ENCODE data around the gene MTM1. TPM values are rescaled to one million over a fixed set of nuclear protein-coding genes. Genes with fewer than 3 reads are reported as not detected.
A peak's percentile ranks its signal among the peaks of the same experiment; 100 is the strongest.

The MTM1 gene
- total and polyA plus RNA-seq, 5 experiments from 2014 or later = 12.7 to 31.7 (median 13.4) TPM

DNA sequence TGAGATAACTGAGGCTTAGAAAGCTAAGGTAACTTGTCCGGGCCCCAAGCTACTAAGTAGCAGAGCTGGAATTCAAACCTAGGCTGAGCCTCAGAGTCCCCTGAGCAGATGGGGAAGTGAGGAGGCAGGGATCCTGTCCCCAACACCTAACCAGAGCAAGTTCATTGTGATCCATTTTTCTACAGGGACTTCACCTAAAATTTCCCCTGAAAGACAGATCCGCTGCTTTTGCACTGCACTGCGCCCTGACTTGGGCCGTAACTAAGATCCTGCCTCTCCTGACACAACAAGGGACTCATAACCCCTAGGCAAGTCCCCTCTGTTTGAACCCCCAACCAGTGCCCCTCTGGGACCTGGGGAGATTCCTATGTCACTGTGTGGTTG lies 25.6 kb upstream of the MTM1 start:
- Mint-ChIP-seq H3K36me3 (no peaks in the 10 kb centered on the region), H3K4me1 (peaks cover 5 to 19% (median 15%) of the 10 kb centered on the region in 4 donors), H3K27me3 (no peaks in the 10 kb centered on the region), H3K9me3 (peaks cover 0 to 8% (median 0%) of the 10 kb centered on the region in 9 donors), H3K27ac (peak overlapping the region in 1 of 10 donors; percentile 19), H3K4me3 (no peak overlapping the region)
- POLR2A ChIA-PET = no interaction called here
- no peak for DNase-seq
- no peak for ATAC-seq

DNA sequence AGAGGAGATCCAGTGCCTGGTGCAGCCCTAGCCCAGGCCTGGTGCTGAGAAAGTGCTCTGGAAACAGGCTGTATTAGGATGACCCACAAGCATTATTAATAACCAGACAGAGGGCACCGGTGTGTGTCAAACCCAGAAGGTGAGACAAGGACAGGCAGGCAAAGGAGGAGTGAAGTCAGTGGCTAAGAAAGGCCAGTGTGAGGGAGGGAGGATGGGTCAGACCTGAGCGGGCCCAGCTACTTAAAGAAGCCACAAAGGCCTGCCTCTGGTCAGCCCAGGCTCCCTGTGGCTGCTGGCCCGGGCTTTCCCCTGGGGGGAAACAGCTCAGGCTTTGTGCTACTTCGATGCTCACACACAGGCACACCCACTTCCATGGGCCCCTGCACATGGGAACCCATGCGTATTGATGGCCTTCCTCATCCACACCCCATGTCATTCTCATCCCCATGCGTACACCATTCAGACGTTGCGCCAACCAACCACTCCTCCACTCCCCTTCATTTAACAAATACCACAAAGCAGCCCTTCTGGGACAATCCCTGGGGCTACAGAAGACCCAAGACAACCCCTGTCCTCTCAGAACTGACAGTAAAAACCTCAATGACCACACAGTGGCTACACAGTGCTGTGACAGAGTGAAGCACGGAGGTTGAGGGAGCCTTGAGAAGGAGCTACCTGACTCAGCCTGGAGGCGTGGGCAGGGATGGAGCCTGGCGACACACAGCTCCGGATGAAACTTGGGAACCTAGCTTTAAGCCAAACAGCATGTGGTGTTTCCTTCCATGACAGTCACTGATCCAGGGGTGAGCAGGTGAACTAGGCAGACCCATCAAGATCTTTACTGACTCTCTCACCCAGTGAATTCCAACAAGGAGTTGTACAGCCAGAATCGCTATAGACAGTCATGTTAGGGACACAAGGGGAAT lies 24.9 kb upstream of the MTM1 start:
- no peak for DNase-seq
- POLR2A ChIA-PET = interaction anchor here (6.3 kb wide), 1 partner anchor 26 kb away, joined by 37 read pairs; the partner anchor contains the start of gene MTM1
- H3K27ac Mint-ChIP-seq = peak overlapping the region in 3 of 10 donors; percentile 18 to 63 (median 43)
- H3K36me3 Mint-ChIP-seq = no peaks in the 10 kb centered on the region
- H3K4me3 Mint-ChIP-seq = no peak overlapping the region
- peaks cover 0 to 1% (median 0%) of the 10 kb centered on the region in 9 donors for H3K9me3 Mint-ChIP-seq
- H3K4me1 Mint-ChIP-seq = peaks cover 7 to 25% (median 21%) of the 10 kb centered on the region in 4 donors
- ATAC-seq = no peak
- H3K27me3 Mint-ChIP-seq = no peaks in the 10 kb centered on the region

DNA sequence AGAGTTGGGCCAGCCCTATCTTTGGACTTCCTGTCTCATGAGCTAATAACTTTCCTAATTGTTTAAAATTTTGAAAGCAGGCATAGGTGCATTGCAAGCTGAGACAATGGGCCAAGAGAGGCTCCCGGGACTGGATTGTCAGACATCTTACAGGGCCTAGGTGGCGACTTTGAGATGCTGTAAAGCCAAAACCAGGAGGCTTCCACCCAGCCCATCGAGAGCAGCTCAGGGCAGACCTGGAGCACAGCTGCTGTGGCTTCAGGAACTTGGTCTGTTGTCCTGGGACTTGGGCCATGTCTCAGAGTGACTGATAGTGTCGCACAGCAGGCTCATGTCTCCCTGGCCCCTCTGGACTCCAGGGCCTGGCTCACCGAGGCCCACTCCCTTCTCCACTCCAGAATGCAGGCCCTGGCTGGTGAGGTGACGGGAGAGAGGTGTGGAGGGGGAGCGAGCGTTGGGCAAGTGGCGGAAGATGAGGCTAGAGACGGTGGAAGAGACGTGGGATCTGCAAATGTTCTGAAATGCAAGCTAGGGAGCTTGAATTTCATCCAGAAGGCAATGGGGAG lies 24.1 kb upstream of the MTM1 start:
- Mint-ChIP-seq H3K27ac (peak overlapping the region in 4 of 10 donors; percentile 16 to 71 (median 47)), H3K4me3 (no peak overlapping the region), H3K36me3 (no peaks in the 10 kb centered on the region), H3K4me1 (peaks cover 10 to 29% (median 24%) of the 10 kb centered on the region in 4 donors), H3K27me3 (no peaks in the 10 kb centered on the region), H3K9me3 (no peaks in the 10 kb centered on the region)
- POLR2A ChIA-PET = interaction anchor here (6.3 kb wide), 1 partner anchor 25 kb away, joined by 37 read pairs; the partner anchor contains the start of gene MTM1
- ATAC-seq (no peak), DNase-seq (peak in 1 of 10 donors; percentile 7)

DNA sequence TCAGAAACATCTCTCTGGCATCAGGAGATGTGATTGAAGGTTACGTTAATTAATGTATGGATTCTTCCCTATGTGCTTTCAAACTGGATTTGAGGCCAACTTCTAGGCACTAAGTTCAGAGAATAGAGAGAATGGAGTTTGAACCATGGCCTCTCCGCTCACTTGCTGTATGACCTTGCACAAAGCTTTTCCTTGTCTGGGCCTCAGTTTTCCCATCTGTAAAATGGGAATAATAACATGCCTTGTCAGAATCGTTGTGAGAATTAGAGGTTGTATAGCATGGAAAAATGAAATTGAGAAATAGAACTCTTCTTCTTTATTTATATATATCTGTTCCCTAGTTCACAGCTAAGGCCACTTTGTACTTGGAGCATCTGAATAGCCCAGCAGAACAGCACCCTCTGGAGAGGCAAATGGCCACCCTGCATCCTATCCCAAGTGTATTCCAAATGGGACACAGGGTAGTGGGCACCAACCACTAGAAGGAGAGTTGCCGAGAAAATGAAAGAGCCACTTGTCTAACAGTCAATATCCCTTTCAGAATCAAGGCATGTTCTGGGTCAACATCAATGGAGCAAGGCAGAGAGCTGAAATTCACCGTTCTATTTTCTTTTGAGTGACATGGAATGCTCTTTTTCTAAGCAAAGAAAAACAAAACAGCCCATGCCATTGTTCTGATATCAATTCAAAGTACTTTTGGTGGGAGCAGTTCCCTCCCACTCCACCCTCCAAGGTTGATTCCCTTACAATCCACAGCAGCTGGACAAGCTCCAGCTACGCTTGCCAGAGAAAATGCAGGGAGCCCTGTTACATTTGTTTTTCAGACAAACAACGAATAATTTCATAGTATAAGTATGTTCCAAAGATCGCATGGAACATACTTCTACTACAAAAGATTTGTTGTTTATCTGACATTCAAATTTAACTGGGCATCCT lies 23.3 kb upstream of the MTM1 start:
- H3K27ac Mint-ChIP-seq = peak overlapping the region in 3 of 10 donors; percentile 17 to 71 (median 20)
- H3K36me3 Mint-ChIP-seq = no peaks in the 10 kb centered on the region
- H3K4me3 Mint-ChIP-seq = no peak overlapping the region
- no peaks in the 10 kb centered on the region for H3K27me3 Mint-ChIP-seq
- peaks cover 10 to 29% (median 26%) of the 10 kb centered on the region in 4 donors for H3K4me1 Mint-ChIP-seq
- POLR2A ChIA-PET = interaction anchor here (6.3 kb wide), 1 partner anchor 24 kb away, joined by 37 read pairs; the partner anchor contains the start of gene MTM1
- no peaks in the 10 kb centered on the region for H3K9me3 Mint-ChIP-seq
- no peak for DNase-seq
- no peak for ATAC-seq

DNA sequence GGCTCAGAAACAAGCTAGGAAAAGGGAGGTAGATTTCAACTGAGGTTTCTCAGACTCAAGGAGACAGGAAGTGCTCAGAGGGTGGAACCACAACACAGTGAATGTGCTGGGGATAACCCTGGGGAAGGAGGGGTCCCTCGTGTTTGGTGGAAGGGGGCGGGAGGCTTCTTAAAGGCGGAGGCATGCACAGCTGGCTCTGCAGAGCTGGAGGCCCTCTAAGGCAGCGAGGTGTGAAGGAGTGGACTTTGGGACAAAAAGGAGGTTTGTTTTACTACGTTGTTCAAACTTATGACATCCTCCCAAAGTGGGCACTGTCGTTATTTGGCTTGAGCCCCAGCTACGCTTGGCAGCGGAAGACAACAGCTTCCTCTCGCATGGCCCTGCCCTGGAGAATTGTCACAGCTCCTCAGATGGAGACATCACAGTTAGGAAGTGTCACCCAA lies 21.7 kb upstream of the MTM1 start:
- peak overlapping the region; percentile 73 to 88 (median 82) for H3K4me3 Mint-ChIP-seq
- peaks cover 10 to 29% (median 26%) of the 10 kb centered on the region in 4 donors for H3K4me1 Mint-ChIP-seq
- ATAC-seq = peak; percentile 90 to 94
- POLR2A ChIA-PET = interaction anchor here (0.6 to 6.3 kb wide), 8 partner anchors 12 to 922 kb away, joined by 3 to 37 read pairs (median 4); partner anchors contain the start of genes MTM1 and MTMR1
- H3K27ac Mint-ChIP-seq = peak overlapping the region; percentile 48 to 96 (median 86)
- no peaks in the 10 kb centered on the region for H3K36me3 Mint-ChIP-seq
- DNase-seq = peak; percentile 4 to 79 (median 55)
- H3K27me3 Mint-ChIP-seq = no peaks in the 10 kb centered on the region
- no peaks in the 10 kb centered on the region for H3K9me3 Mint-ChIP-seq

DNA sequence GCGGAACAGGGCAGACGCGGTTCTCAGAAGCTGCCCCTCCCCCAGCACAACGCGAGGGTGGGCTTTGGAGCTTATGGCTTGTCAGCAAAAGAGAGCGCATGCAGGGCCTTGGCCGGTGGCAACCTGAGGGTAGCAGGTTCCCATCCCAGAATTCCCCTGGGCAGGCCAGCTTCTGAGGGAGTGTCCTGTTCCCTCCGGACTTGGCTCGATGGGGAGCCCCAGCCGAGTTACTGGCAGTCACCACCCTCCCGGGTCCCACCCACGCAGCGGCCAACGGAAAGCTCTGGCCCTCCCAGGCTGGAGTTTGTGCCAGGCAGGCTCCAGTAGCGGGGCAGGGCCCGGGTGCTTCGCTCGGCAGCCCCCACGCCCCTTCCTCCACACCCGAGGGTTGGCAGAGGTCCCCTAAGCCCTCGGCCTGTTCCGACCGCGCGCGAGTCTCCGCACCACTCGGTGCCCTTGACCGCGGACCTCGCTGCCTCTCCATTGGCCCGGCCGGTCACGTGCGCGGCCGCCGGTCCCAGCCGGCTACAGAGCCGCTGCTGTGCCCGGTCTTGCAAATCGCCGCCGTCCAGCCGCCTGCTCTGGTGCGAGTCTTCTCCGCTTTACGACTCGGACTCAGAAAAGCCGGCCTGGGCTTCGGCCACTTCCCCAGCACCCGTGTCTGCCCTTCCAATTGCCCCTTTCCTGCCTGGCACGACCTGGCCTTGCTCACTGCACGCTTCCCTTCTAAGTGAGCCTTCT lies 20.9 kb upstream of the MTM1 start:
- ATAC-seq = peak in 1 of 2 donors; percentile 39
- no peaks in the 10 kb centered on the region for H3K9me3 Mint-ChIP-seq
- H3K36me3 Mint-ChIP-seq = no peaks in the 10 kb centered on the region
- peak overlapping the region; percentile 73 to 88 (median 84) for H3K4me3 Mint-ChIP-seq
- no peaks in the 10 kb centered on the region for H3K27me3 Mint-ChIP-seq
- H3K4me1 Mint-ChIP-seq = peaks cover 10 to 29% (median 26%) of the 10 kb centered on the region in 4 donors
- peak overlapping the region in 7 of 10 donors; percentile 12 to 96 (median 83) for H3K27ac Mint-ChIP-seq
- DNase-seq = peak in 1 of 10 donors; percentile 62
- POLR2A ChIA-PET = interaction anchor here (0.9 to 6.3 kb wide), 5 partner anchors 13 to 146 kb away, joined by 3 to 37 read pairs (median 5); partner anchors contain the start of genes MTM1 and MTMR1

DNA sequence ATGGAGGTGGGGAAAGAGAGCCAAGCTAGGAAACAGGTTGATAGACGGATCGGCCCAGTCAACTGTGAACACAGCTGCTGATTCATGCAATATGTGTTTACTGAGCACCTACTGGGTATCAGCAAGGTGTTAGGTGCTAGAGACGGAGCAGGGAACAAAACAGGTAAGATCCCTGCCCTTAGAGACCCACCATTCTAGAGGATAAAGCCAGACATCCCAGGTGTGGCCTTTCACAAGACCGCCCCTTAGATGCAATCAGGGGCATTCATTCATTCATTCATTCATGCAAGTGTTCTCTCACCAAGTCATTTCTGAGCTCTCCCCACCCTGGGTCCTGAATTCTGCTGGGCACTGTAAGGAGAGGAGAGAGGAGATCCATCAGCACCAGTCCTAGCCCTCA lies 20.2 kb upstream of the MTM1 start:
- ATAC-seq (no peak), DNase-seq (no peak)
- Mint-ChIP-seq H3K27me3 (no peaks in the 10 kb centered on the region), H3K4me3 (peak overlapping the region; percentile 73 to 88 (median 82)), H3K4me1 (peaks cover 10 to 29% (median 26%) of the 10 kb centered on the region in 4 donors), H3K27ac (peak overlapping the region in 4 of 10 donors; percentile 25 to 83 (median 66)), H3K36me3 (no peaks in the 10 kb centered on the region), H3K9me3 (no peaks in the 10 kb centered on the region)
- POLR2A ChIA-PET = interaction anchor here (2.5 to 6.3 kb wide), 2 partner anchors 21 to 145 kb away, joined by 14 to 37 read pairs; partner anchors contain the start of genes MTM1 and MTMR1

DNA sequence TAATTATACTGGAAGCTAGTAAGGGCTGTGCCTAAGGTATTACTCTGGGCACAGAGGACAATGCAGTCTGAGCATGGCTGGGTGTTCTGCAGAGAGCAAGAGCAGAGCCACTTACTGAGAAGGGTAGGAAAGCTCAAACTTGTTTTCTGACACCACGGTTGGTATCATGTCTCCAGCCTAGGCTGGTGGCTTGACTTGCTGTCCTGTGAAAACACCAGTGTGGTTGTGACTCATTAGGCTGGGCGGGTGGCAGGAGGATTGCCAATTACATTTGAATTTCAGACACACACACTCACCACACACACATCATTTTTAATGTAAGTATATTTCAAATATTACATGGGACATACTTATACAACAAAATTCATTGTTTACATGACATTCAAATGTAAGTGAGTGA lies 19.7 kb upstream of the MTM1 start:
- Mint-ChIP-seq H3K4me1 (peaks cover 10 to 27% (median 26%) of the 10 kb centered on the region in 4 donors), H3K9me3 (no peaks in the 10 kb centered on the region), H3K36me3 (no peaks in the 10 kb centered on the region), H3K4me3 (peak overlapping the region in 3 of 10 donors; percentile 20 to 84 (median 83)), H3K27me3 (no peaks in the 10 kb centered on the region), H3K27ac (peak overlapping the region in 1 of 10 donors; percentile 7)
- POLR2A ChIA-PET = interaction anchor here (2.5 to 6.3 kb wide), 2 partner anchors 20 to 145 kb away, joined by 14 to 37 read pairs; partner anchors contain the start of genes MTM1 and MTMR1
- DNase-seq (no peak), ATAC-seq (no peak)

DNA sequence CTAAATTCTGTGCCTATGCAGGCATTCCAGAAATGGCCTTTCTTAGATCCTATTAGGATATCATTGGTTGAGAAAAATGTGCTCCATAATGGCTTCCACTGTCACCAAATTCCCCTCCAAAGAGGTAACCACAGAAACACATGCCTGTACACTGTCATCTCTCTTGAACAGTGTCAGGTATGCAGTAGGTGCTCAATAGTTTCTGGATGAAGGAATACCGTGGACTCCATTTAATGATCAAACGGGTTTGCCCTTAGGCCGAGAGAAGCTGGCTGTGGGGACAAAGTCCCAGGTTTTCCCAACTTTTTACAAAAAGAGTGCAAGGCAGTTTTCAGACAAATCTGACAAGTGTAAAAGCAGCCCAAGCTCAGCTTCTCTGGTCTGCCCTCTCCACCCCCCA lies 16.5 kb upstream of the MTM1 start:
- no peaks in the 10 kb centered on the region for H3K27me3 Mint-ChIP-seq
- H3K4me3 Mint-ChIP-seq = no peak overlapping the region
- H3K4me1 Mint-ChIP-seq = peaks cover 8 to 17% (median 12%) of the 10 kb centered on the region in 4 donors
- H3K9me3 Mint-ChIP-seq = no peaks in the 10 kb centered on the region
- no peaks in the 10 kb centered on the region for H3K36me3 Mint-ChIP-seq
- H3K27ac Mint-ChIP-seq = no peak overlapping the region
- DNase-seq = no peak
- no peak for ATAC-seq
- POLR2A ChIA-PET = no interaction called here

DNA sequence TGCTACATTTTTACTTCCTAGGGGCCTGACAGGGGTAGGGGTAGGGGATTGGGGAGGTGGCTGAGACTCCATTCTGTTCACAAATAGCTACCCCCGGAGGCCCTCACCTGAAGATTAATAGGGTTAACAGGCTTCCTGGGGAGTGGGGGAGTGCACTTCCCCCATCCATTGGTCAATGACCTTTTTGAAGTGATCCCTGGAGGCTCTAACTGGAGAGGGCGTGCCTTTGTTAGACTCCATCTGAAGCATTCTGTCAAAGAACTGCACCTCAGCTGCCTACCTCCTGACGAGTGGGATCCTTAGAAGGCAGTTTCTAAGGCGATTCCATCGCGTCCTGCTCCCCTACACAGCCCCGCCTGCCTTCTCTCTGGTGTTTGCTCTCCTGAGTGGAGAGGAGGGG lies 10.0 kb upstream of the MTM1 start:
- POLR2A ChIA-PET = interaction anchor here (0.9 to 1.2 kb wide), 2 partner anchors 9 to 11 kb away, joined by 3 read pairs; no protein-coding TSS in a partner anchor
- H3K27me3 Mint-ChIP-seq = no peaks in the 10 kb centered on the region
- ATAC-seq (no peak), DNase-seq (no peak)
- H3K36me3 Mint-ChIP-seq = no peaks in the 10 kb centered on the region
- no peak overlapping the region for H3K27ac Mint-ChIP-seq
- H3K4me1 Mint-ChIP-seq = peaks cover 0 to 4% (median 0%) of the 10 kb centered on the region in 4 donors
- no peak overlapping the region for H3K4me3 Mint-ChIP-seq
- no peaks in the 10 kb centered on the region for H3K9me3 Mint-ChIP-seq

DNA sequence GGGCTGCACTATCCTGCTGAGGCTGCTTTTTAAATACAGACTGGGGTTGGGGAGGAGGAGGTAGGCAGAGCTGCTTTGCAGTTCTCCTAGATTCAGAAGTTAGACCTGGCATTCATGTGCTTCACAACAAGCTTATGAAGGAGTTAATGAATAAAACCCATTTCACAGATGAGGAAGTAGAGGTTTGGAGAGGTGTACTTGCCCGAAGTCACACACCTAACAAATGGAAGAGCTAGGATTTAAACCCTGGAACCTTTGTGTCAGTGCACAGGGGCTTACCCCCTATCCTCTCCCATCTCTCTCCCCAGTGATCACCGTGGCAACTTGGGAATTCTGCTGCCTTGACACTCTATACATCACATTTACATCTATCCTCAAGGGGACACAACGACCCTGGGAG lies 3.6 kb upstream of the MTM1 start:
- Mint-ChIP-seq H3K27ac (no peak overlapping the region), H3K4me1 (peaks cover 3 to 12% (median 8%) of the 10 kb centered on the region in 4 donors), H3K9me3 (no peaks in the 10 kb centered on the region), H3K27me3 (no peaks in the 10 kb centered on the region), H3K36me3 (no peaks in the 10 kb centered on the region), H3K4me3 (no peak overlapping the region)
- POLR2A ChIA-PET = interaction anchor here (0.5 kb wide), 1 partner anchor 134 kb away, joined by 3 read pairs; no protein-coding TSS in a partner anchor
- no peak for DNase-seq
- ATAC-seq = no peak
